Sigmoid colon (tissue), 7 donors: ENCODE results near the gene ADGRL2. TPM values are rescaled to one million over a fixed set of nuclear protein-coding genes. Genes with fewer than 3 reads are reported as not detected.

Experiments used
- DNase-seq: peaks from one replicate; pipeline ENCODE4 v3.0.0-alpha.2; 2019
- H3K27ac ChIP-seq, 4 donors: fragments of 200-600 bp; sonication (generic); one replicate each; pipeline ENCODE4 v1.5.1; 2016 to 2019; ENCODE audit warnings: mild to moderate bottlenecking in 1 of 4
- H3K27me3 ChIP-seq, 3 donors: fragments of 200-600 bp; sonication (generic); one replicate each; pipeline ENCODE4 v1.5.1; 2019; ENCODE audit warnings: mild to moderate bottlenecking in 1 of 3
- H3K36me3 ChIP-seq, 4 donors: fragments of 200-600 bp; sonication (generic); one replicate each; pipeline ENCODE4 v1.5.1; 2016 to 2019
- H3K4me1 ChIP-seq, 4 donors: fragments of 200-600 bp; sonication (generic); one replicate each; pipeline ENCODE4 v1.5.1; 2017 to 2019
- H3K4me3 ChIP-seq, 4 donors: fragments of 200-600 bp; sonication (generic); one replicate each; pipeline ENCODE4 v1.5.1; 2017 to 2019; ENCODE audit warnings: mild to moderate bottlenecking in 2 of 4, moderate library complexity in 1 of 4
- H3K9me3 ChIP-seq, 4 donors: fragments of 200-600 bp in 3 of 4; sonication (generic) in 3 of 4; one replicate each; pipeline versions ENCODE4 v1.5.1 to v1.6.1; 2013 to 2019
- EP300 ChIP-seq, 4 donors: sonication (generic); formaldehyde crosslinking; IDR thresholded peaks; one replicate each; pipeline ENCODE4 v1.6.1; 2017; ENCODE audit warnings: antibody characterized with exemption in 4 of 4
- POLR2A ChIP-seq, 2 donors: fragments of 450-650 bp; IDR thresholded peaks; one replicate each; pipeline ENCODE4 v1.6.1; 2016; ENCODE audit warnings: antibody characterized with exemption in 2 of 2, mild to moderate bottlenecking in 2 of 2, moderate library complexity in 2 of 2
- POLR2AphosphoS5 ChIP-seq, 4 donors: sonication (generic); formaldehyde crosslinking; IDR thresholded peaks; one replicate each; pipeline ENCODE4 v1.6.1; 2017; ENCODE audit warnings: antibody characterized with exemption in 4 of 4
- WGBS, 2 donors: extraction: QIAGEN DNeasy Blood & Tissue Kit; methylation state at CpG; one replicate each; pipeline ENCODE4 v1.1.7; 2013; 5-methylcytosine and 5-hydroxymethylcytosine counted together
- intact Hi-C: fragments of 100-400 bp; cut with DNase I; formaldehyde crosslinking; loops from one replicate; pipeline ENCODE4 v1.15.1; 2023
- polyA plus RNA-seq, 3 donors: library from polyadenylated mRNA; stranded (reverse); fragments of 200-250 nt; gene quantifications; one replicate each; pipeline ENCODE4 v1.2.3, GENCODE V29; 2013
- total RNA-seq, 4 donors: library from RNA; depleted of rRNA; stranded (reverse); fragments of >200 nt; gene quantifications; one replicate each; pipeline ENCODE4 v1.1.0, GENCODE V29; 2016
- TF ChIP-seq, protein P1 (sequence below), 4 experiments: fragments of 450-650 bp in 3 of 4; fragments of 200-600 bp in 1 of 4; IDR thresholded peaks; one replicate each; pipeline ENCODE4 v1.5.1; 2016 to 2019; ENCODE audit warnings: antibody characterized with exemption in 4 of 4, mild to moderate bottlenecking in 3 of 4, moderate library complexity in 2 of 4
- donor health status: healthy with polysubstance abuse.
- donor health status: Bipolar disorder and iron deficiency.
- donor health status: healthy.

The ADGRL2 gene
- total and polyA plus RNA-seq, 7 donors = 2.3 to 73.4 (median 49.4) TPM

DNA sequence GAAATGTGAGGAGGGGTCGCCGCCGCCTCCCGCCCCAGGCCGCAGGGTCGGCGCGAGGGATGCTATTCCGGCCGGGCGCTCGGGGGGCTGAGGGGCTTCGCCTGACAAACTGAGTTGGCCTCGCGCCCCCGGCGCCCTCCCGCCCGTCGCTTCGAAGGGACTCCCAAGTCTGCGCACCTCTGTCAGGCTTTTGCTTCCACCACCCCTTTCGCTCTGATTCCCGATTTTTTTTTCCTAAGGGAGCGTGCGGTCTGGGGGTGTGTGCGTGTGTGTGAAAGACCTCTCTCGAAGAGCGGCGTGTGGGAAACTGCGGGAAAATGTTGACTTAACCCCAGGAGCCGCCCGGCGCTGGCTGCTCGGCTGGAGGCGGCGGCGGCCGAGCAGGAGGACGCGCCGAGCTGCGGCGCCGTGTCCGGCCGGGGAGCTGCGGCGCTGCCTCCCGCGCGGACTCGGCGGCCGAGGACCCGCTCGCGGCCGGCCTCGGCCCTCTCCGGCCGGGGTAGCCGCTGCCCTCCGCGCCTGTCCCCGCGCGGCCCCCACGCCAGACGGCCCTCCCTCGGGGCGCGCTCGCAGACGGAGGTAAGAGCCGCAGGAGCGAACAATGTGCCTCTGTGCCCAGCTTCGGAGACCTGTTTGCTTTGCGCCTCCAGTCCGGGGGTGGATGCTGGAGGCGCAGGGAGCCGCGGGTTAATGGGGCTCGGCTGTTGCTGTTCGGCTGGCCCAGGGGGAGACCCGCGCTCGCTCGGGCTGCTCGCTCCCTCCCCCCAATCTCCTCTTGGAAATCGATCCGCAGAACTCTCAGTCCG lies 1.1 kb downstream of the ADGRL2 start:
- no peaks in the 10 kb centered on the region for H3K9me3 ChIP-seq
- peaks cover 0 to 39% (median 21%) of the 10 kb centered on the region in 4 donors for H3K4me1 ChIP-seq
- peak; percentile 72 for DNase-seq
- WGBS, 2 donors = 1% methylated on average over 93 of the region's 93 CpGs
- intact Hi-C loops = no loop called here
- peak overlapping the region; percentile 80 to 89 (median 87) for H3K4me3 ChIP-seq
- no peaks in the 10 kb centered on the region for H3K36me3 ChIP-seq
- TF ChIP-seq POLR2A (IDR thresholded peaks at IDR 0.05) (no peak), POLR2AphosphoS5 (IDR thresholded peaks at IDR 0.05) (no peak), EP300 (IDR thresholded peaks at IDR 0.05) (no peak)
- TF ChIP-seq, protein P1, sequence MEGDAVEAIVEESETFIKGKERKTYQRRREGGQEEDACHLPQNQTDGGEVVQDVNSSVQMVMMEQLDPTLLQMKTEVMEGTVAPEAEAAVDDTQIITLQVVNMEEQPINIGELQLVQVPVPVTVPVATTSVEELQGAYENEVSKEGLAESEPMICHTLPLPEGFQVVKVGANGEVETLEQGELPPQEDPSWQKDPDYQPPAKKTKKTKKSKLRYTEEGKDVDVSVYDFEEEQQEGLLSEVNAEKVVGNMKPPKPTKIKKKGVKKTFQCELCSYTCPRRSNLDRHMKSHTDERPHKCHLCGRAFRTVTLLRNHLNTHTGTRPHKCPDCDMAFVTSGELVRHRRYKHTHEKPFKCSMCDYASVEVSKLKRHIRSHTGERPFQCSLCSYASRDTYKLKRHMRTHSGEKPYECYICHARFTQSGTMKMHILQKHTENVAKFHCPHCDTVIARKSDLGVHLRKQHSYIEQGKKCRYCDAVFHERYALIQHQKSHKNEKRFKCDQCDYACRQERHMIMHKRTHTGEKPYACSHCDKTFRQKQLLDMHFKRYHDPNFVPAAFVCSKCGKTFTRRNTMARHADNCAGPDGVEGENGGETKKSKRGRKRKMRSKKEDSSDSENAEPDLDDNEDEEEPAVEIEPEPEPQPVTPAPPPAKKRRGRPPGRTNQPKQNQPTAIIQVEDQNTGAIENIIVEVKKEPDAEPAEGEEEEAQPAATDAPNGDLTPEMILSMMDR (IDR thresholded peaks at IDR 0.05) = no peak
- no peaks in the 10 kb centered on the region for H3K27me3 ChIP-seq
- H3K27ac ChIP-seq = peak overlapping the region; percentile 92 to 96 (median 95)

DNA sequence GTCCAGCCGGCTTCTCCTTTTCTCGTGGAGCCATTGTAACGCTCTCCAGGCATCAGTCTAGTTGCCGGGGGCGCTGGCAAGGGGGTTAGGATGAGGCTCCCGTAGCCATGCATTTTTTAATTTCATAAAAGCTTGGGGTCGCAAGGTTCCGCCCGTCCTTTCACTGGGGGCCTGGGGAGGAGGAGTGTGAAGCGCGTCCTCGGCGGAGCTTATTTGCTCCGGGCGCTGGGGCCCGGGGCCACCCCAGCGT lies 1.6 kb downstream of the ADGRL2 start:
- H3K4me1 ChIP-seq = peaks cover 0 to 39% (median 21%) of the 10 kb centered on the region in 4 donors
- no peak for DNase-seq
- no peaks in the 10 kb centered on the region for H3K9me3 ChIP-seq
- peak overlapping the region; percentile 92 to 96 (median 95) for H3K27ac ChIP-seq
- no peaks in the 10 kb centered on the region for H3K27me3 ChIP-seq
- H3K4me3 ChIP-seq = peak overlapping the region; percentile 80 to 89 (median 87)
- 1% methylated on average over 17 of the region's 17 CpGs for WGBS, 2 donors
- intact Hi-C loops = no loop called here
- no peaks in the 10 kb centered on the region for H3K36me3 ChIP-seq
- TF ChIP-seq EP300 (IDR thresholded peaks at IDR 0.05) = no peak
- TF ChIP-seq POLR2A (IDR thresholded peaks at IDR 0.05) = no peak
- no peak for TF ChIP-seq POLR2AphosphoS5 (IDR thresholded peaks at IDR 0.05)
- TF ChIP-seq, protein P1 (IDR thresholded peaks at IDR 0.05) = no peak

DNA sequence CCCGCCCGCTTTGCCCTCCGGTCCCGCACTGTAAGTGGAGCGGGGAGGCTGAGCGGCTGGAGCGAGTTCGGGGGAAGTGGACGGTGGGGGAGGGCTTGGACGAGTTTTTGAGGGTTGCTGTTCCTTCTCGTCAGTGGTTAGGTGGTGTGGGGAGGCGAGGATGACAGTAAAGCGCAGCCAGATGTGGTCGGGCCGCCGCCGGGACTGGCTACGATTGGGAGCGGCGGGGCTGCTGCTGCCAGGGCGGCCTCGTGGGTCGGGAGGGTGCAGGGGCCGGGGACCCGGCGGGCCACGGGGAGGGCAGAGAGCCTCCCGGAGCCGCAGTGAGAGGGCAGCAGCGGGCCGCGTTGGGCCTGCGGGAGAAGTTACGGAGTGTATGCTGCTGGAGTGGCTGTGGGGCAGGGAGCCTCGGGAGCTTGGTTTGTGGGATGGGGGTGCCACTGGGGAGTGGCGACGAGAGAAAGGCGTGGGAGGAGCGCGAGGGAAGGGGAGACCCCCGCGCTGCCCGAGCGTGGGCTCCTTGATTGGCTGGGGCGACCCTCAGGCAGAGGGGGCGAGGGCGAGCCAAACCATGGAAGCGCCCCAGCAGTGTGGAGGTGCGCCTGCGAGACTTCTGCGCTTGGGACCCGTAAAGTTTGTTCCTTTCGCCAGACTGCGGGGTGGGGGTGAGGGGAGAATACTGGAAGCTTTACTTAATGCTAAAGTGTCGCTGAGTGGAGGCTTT lies 2.1 kb downstream of the ADGRL2 start:
- intact Hi-C loops = no loop called here
- TF ChIP-seq POLR2AphosphoS5 (IDR thresholded peaks at IDR 0.05) (peak in 2 of 4 donors; percentile 9 to 41), POLR2A (IDR thresholded peaks at IDR 0.05) (no peak)
- TF ChIP-seq, protein P1 (IDR thresholded peaks at IDR 0.05) = peak in 2 of 4 experiments; percentile 30 to 58
- Histone ChIP-seq H3K4me1 (peaks cover 0 to 43% (median 21%) of the 10 kb centered on the region in 4 donors), H3K9me3 (no peaks in the 10 kb centered on the region), H3K27ac (peak overlapping the region; percentile 92 to 96 (median 95)), H3K4me3 (peak overlapping the region; percentile 80 to 89 (median 87)), H3K36me3 (no peaks in the 10 kb centered on the region), H3K27me3 (no peaks in the 10 kb centered on the region)
- 1 to 2% methylated on average over 55 of the region's 55 CpGs for WGBS, 2 donors
- DNase-seq = peak; percentile 85

DNA sequence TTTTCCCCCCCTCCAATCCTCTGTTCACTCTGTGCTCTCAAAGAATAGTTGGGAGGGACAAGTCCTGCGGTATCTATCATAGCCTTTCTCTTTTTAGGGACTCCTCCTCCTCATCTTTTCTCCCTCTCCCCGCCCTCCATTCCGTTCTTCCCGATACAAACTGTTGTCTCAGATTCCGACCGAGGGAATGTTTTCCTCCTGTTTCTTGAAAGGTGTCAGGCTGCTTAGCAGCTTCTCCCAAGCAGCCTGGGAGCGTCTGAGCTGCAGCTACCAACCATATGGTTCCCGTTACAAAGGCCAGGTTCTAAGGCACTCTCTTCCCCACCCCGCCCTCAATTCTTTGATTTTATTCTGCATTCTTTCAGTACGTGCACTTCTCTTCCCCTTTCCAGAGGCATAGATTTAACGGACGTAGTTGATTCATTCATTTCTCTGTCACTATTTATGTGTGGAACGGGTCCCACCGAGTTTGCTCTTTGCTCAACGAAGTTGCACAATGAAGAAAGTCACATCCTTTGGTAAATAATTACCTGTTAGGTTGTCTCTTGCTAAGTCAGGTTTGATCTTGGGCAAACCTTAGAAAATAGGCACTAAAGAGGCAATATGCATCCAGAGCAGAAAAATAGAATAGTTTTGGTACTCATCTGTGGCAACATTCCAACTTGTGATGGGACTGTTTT lies 2.8 kb downstream of the ADGRL2 start:
- Histone ChIP-seq H3K27ac (peak overlapping the region; percentile 92 to 96 (median 95)), H3K4me1 (peaks cover 0 to 46% (median 21%) of the 10 kb centered on the region in 4 donors), H3K36me3 (no peaks in the 10 kb centered on the region), H3K4me3 (peak overlapping the region; percentile 80 to 89 (median 87)), H3K27me3 (no peaks in the 10 kb centered on the region), H3K9me3 (no peaks in the 10 kb centered on the region)
- WGBS, 2 donors = 2 to 5% methylated on average over 15 of the region's 15 CpGs
- intact Hi-C loops = no loop called here
- no peak for TF ChIP-seq POLR2A (IDR thresholded peaks at IDR 0.05)
- TF ChIP-seq, protein P1 (IDR thresholded peaks at IDR 0.05) = no peak
- no peak for TF ChIP-seq EP300 (IDR thresholded peaks at IDR 0.05)
- no peak for TF ChIP-seq POLR2AphosphoS5 (IDR thresholded peaks at IDR 0.05)
- no peak for DNase-seq
